ENCODE results near the gene PFKFB4. TPM values are rescaled to one million over a fixed set of nuclear protein-coding genes. Genes with fewer than 3 reads are reported as not detected.

PFKFB4 gene
- total and polyA plus RNA-seq, 2 of the 4 experiments (the other 2 are of a cell fraction): 16.9 to 17.0 TPM

GRCh38 chr3:48564022-48564421, 7.4 kb upstream of the PFKFB4 start (continued):
- 0 out of 2 replicates have a peak, but pooled peaks have one; percentile 16 for TF ChIP-seq MXI1 (IDR thresholded peaks at IDR 0.05; ENCODE audit: borderline replicate concordance, low read depth, low read length)

GRCh38 chr3:48563382-48563918, 6.8 kb upstream of the PFKFB4 start, which contains the start of gene UCN2:
Gene UCN2 (minus strand): TSS chr3:48563781. CDS start chr3:48563124, 657 bp downstream.
- Histone ChIP-seq H2AK9ac (replicated peaks; ENCODE audit: low read depth, low read length, poor library complexity) (peak within 1 kb of the TSS; percentile 97), H3K36me3 (ENCODE audit: control insufficient read depth, insufficient read depth, low read length) (peaks cover 35% of the 10 kb centered on the region), H3K79me1 (ENCODE audit: low read depth in 1 of 2, low read length in 2 of 2) (peaks cover 14 to 61% of the 10 kb centered on the region in 2 experiments), H3K9ac (ENCODE audit: low read depth, low read length) (no peak within 1 kb of the TSS; the same call in 1 of the 2 replicates), H3K18ac (ENCODE audit: low read depth, low read length) (peak within 1 kb of the TSS; percentile 26), H2BK120ac (ENCODE audit: low read depth, low read length) (peak within 1 kb of the TSS; percentile 90), H2BK15ac (ENCODE audit: low read depth, low read length) (peak within 1 kb of the TSS; percentile 81), H2BK5ac (ENCODE audit: low read depth, low read length, poor library complexity, severe bottlenecking) (peak within 1 kb of the TSS; percentile 78), H4K20me1 (ENCODE audit: insufficient read depth, low read length) (peaks cover under 1% of the 10 kb centered on the region; the same call in 1 of the 2 replicates), H3K23ac (ENCODE audit: low read depth, low read length) (peak within 1 kb of the TSS; percentile 83; the same call in 1 of the 2 replicates), H3K4me1 (ENCODE audit: control insufficient read depth, insufficient read depth, low read length) (peaks cover 40% of the 10 kb centered on the region), H2AK5ac (ENCODE audit: low read depth, low read length) (peak within 1 kb of the TSS; percentile 96), H3K27me3 (ENCODE audit: control insufficient read depth, insufficient read depth, low read length) (no peaks in the 10 kb centered on the region), H3K9me1 (ENCODE audit: insufficient read depth, low read length) (peaks cover 41% of the 10 kb centered on the region), H4K8ac (ENCODE audit: low read depth in 2 of 2, low read length in 2 of 2) (peak within 1 kb of the TSS; percentile 62 to 91), H3K4me2 (ENCODE audit: low read depth, low read length) (no peak within 1 kb of the TSS), H3K4me3 (ENCODE audit: insufficient read depth, low read depth, low read length) (no peak within 1 kb of the TSS), H3K14ac (replicated peaks; ENCODE audit: low read depth, low read length) (peak within 1 kb of the TSS; percentile 76), H2BK20ac (ENCODE audit: low read depth, low read length) (peak within 1 kb of the TSS; percentile 79), H3K9me3 (ENCODE audit: control insufficient read depth, insufficient read depth, low read length) (no peaks in the 10 kb centered on the region), H2AFZ (replicated peaks; ENCODE audit: low read length, poor library complexity) (peak within 1 kb of the TSS; percentile 58), H3K4ac (ENCODE audit: low read depth, low read length) (peak within 1 kb of the TSS; percentile 85), H3K56ac (ENCODE audit: extremely low read depth, insufficient read depth, low read length) (peak within 1 kb of the TSS; percentile 58; the same call in 1 of the 2 replicates), H4K91ac (ENCODE audit: insufficient read depth, low read depth, low read length) (peak within 1 kb of the TSS; percentile 97), H4K5ac (ENCODE audit: low read depth, low read length) (peak within 1 kb of the TSS; percentile 57), H3K27ac (ENCODE audit: insufficient read depth, low read length) (peak within 1 kb of the TSS; percentile 47)
- no TSS peak for BruUV-seq (replicated peaks)
- peak; percentile 21 for DNase-seq
- ChIA-PET CTCF (interaction anchor here (0.7 kb wide), 2 partner anchors 72 to 1149 kb away, joined by 3 read pairs; partner anchors contain the start of gene SLC26A6), POLR2A (ENCODE audit: unreplicated experiment) (interaction anchor here (0.6 kb wide), 1 partner anchor 405 kb away, joined by 6 read pairs; no protein-coding TSS in a partner anchor)
- intact Hi-C loops (cut with micrococcal nuclease): no loop called here
- in situ Hi-C loops (cut with MboI; ENCODE audit: low sequenced_read_pairs): no loop called here
- no peak for ATAC-seq (ENCODE audit: low read depth)
- WGBS, 2 experiments (ENCODE audit: extremely low coverage in 2 of 2, insufficient read length in 1 of 2): 50% methylated on average over 1 of the region's 6 CpGs; no CpG with 5 or more reads in 1 of the 2 experiments
- TF ChIP-seq RCOR1 (IDR thresholded peaks at IDR 0.05; ENCODE audit: insufficient replicate concordance, low read length) (no peak), CTCF (conservative IDR thresholded peaks at IDR 0.05; ENCODE audit: low read depth, low read length) (0 out of 2 replicates have a peak, but pooled peaks have one; percentile 5), MXI1 (IDR thresholded peaks at IDR 0.05; ENCODE audit: borderline replicate concordance, low read depth, low read length) (no peak), CHD1 (IDR thresholded peaks at IDR 0.05; ENCODE audit: low read depth, low read length) (no peak)
- dilution Hi-C loops (cut with HindIII; ENCODE audit: low sequenced_read_pairs, unreplicated experiment): no loop called here
